Measurements from ENCODE around the gene CHIA. TPM values are rescaled to one million over a fixed set of nuclear protein-coding genes. Genes with fewer than 3 reads are reported as not detected.

Gene CHIA
- total RNA-seq: under 0.01 TPM in 1 of 2 replicates, not detected in the other

GRCh38 chr1:111290630-111291029 lies at the start of gene CHIA:
Gene CHIA, plus strand, starts transcription at chr1:111290851. Its CDS starts 19,617 bp downstream, at chr1:111310468.

Other genes starting within 250 kb of the CHIA start
- 39.6 and 76.6 TPM in 2 replicates for gene DRAM2, start 150.8 kb upstream of the CHIA start, total RNA-seq
- 46.7 and 51.7 TPM in 2 replicates for gene CEPT1, start 150.6 kb upstream of the CHIA start, total RNA-seq
- 3.0 and 3.9 TPM in 2 replicates for gene DENND2D, start 90.2 kb upstream of the CHIA start, total RNA-seq
- gene CHI3L2, start 63.1 kb upstream of the CHIA start, total RNA-seq: 0.51 and 0.89 TPM in 2 replicates
- 0.59 and 0.88 TPM in 2 replicates for gene OVGP1, start 136.9 kb downstream of the CHIA start, total RNA-seq
- 36.8 and 59.0 TPM in 2 replicates for gene WDR77, start 158.4 kb downstream of the CHIA start, total RNA-seq
- 233 and 280 TPM in 2 replicates for gene ATP5PB, start 158.6 kb downstream of the CHIA start, total RNA-seq
- 0.23 and 0.30 TPM in 2 replicates for gene C1orf162, start 183.1 kb downstream of the CHIA start, total RNA-seq
- gene ADORA3, start 212.8 kb downstream of the CHIA start, total RNA-seq: not detected in 2 replicates
- not detected in 2 replicates for gene TMIGD3, start 212.8 kb downstream of the CHIA start, total RNA-seq

All from smooth muscle cell of the umbilical artery (primary cell).